Measurements from ENCODE around the gene SMIM14. TPM values are rescaled to one million over a fixed set of nuclear protein-coding genes. Genes with fewer than 3 reads are reported as not detected.

Gene SMIM14
- total RNA-seq, 1 experiment from 2014 or later: 32.3 TPM

DNA sequence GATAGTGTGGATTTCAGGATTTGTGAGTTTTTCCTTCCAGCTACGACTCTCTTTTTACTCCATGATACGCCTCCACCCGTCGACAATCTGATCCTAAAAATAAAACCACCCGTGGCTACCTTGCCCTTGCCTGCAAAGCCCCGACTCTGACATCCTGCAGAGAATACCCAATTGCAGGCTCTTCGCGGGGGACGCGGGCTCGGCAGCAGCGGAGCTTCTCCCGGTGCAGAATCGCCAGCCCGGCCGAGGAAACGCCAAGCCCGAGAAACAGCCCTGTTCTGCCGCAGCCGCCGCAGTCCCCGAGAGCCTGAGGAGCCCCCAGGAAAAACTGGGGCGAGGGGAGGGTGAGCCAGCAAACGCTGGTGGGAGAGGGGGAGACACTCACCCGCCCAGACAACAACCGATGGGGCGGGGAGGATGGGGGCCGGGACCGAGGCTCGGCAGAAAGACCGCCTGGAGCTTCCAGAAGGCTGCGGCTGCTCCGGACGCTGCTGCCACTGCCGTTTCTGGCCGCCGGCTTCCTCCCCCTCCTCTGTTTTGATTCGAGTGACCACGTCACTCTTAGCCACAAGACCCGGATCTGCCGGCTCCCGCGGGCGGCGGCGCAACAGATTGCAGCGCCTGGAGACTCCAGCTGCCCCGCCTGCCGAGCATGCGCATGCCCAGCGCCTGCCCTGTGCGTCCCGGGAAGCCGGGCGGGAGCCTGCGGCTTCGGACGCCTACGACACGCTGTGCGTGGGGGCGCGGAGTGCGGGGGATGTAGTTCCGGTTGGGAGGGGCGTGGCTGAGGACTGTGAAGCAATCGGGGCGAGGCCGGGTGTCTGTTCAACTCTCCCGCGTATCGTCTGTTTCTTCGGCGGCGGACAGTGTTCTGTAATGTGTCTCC is at the start of gene SMIM14 (continued):
- TF ChIP-seq, protein P1, sequence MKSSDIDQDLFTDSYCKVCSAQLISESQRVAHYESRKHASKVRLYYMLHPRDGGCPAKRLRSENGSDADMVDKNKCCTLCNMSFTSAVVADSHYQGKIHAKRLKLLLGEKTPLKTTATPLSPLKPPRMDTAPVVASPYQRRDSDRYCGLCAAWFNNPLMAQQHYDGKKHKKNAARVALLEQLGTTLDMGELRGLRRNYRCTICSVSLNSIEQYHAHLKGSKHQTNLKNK (CRISPR knock-in tag; IDR thresholded peaks at IDR 0.05): no peak
- TF ChIP-seq, protein P2, sequence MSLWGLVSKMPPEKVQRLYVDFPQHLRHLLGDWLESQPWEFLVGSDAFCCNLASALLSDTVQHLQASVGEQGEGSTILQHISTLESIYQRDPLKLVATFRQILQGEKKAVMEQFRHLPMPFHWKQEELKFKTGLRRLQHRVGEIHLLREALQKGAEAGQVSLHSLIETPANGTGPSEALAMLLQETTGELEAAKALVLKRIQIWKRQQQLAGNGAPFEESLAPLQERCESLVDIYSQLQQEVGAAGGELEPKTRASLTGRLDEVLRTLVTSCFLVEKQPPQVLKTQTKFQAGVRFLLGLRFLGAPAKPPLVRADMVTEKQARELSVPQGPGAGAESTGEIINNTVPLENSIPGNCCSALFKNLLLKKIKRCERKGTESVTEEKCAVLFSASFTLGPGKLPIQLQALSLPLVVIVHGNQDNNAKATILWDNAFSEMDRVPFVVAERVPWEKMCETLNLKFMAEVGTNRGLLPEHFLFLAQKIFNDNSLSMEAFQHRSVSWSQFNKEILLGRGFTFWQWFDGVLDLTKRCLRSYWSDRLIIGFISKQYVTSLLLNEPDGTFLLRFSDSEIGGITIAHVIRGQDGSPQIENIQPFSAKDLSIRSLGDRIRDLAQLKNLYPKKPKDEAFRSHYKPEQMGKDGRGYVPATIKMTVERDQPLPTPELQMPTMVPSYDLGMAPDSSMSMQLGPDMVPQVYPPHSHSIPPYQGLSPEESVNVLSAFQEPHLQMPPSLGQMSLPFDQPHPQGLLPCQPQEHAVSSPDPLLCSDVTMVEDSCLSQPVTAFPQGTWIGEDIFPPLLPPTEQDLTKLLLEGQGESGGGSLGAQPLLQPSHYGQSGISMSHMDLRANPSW (CRISPR knock-in tag; conservative IDR thresholded peaks at IDR 0.05; ENCODE audit: low read depth): no peak
- TF ChIP-seq ZNF671 (CRISPR knock-in tag; IDR thresholded peaks at IDR 0.05): no peak
- TF ChIP-seq, protein P3, sequence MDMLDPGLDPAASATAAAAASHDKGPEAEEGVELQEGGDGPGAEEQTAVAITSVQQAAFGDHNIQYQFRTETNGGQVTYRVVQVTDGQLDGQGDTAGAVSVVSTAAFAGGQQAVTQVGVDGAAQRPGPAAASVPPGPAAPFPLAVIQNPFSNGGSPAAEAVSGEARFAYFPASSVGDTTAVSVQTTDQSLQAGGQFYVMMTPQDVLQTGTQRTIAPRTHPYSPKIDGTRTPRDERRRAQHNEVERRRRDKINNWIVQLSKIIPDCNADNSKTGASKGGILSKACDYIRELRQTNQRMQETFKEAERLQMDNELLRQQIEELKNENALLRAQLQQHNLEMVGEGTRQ (CRISPR knock-in tag; IDR thresholded peaks at IDR 0.05): no peak
- no peak for TF ChIP-seq ESRRA (CRISPR knock-in tag; IDR thresholded peaks at IDR 0.05; ENCODE audit: borderline replicate concordance)
- TF ChIP-seq, protein P4, sequence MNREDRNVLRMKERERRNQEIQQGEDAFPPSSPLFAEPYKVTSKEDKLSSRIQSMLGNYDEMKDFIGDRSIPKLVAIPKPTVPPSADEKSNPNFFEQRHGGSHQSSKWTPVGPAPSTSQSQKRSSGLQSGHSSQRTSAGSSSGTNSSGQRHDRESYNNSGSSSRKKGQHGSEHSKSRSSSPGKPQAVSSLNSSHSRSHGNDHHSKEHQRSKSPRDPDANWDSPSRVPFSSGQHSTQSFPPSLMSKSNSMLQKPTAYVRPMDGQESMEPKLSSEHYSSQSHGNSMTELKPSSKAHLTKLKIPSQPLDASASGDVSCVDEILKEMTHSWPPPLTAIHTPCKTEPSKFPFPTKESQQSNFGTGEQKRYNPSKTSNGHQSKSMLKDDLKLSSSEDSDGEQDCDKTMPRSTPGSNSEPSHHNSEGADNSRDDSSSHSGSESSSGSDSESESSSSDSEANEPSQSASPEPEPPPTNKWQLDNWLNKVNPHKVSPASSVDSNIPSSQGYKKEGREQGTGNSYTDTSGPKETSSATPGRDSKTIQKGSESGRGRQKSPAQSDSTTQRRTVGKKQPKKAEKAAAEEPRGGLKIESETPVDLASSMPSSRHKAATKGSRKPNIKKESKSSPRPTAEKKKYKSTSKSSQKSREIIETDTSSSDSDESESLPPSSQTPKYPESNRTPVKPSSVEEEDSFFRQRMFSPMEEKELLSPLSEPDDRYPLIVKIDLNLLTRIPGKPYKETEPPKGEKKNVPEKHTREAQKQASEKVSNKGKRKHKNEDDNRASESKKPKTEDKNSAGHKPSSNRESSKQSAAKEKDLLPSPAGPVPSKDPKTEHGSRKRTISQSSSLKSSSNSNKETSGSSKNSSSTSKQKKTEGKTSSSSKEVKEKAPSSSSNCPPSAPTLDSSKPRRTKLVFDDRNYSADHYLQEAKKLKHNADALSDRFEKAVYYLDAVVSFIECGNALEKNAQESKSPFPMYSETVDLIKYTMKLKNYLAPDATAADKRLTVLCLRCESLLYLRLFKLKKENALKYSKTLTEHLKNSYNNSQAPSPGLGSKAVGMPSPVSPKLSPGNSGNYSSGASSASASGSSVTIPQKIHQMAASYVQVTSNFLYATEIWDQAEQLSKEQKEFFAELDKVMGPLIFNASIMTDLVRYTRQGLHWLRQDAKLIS (CRISPR knock-in tag; IDR thresholded peaks at IDR 0.05; ENCODE audit: borderline replicate concordance): no peak
- no peak for TF ChIP-seq PRRX2 (CRISPR knock-in tag; IDR thresholded peaks at IDR 0.05)
- TF ChIP-seq NFATC4 (CRISPR knock-in tag; IDR thresholded peaks at IDR 0.05): no peak
- no peak for TF ChIP-seq MYBL2 (CRISPR knock-in tag; IDR thresholded peaks at IDR 0.05)
- no peak for TF ChIP-seq ZNF121 (CRISPR knock-in tag; IDR thresholded peaks at IDR 0.05)
- TF ChIP-seq, protein P5, sequence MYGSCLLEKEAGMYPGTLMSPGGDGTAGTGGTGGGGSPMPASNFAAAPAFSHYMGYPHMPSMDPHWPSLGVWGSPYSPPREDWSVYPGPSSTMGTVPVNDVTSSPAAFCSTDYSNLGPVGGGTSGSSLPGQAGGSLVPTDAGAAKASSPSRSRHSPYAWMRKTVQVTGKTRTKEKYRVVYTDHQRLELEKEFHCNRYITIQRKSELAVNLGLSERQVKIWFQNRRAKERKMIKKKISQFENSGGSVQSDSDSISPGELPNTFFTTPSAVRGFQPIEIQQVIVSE (CRISPR knock-in tag; IDR thresholded peaks at IDR 0.05; ENCODE audit: borderline replicate concordance): no peak
- TF ChIP-seq, protein P6, sequence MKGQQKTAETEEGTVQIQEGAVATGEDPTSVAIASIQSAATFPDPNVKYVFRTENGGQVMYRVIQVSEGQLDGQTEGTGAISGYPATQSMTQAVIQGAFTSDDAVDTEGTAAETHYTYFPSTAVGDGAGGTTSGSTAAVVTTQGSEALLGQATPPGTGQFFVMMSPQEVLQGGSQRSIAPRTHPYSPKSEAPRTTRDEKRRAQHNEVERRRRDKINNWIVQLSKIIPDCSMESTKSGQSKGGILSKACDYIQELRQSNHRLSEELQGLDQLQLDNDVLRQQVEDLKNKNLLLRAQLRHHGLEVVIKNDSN (CRISPR knock-in tag; IDR thresholded peaks at IDR 0.05): no peak; the same call in 1 of the 2 replicates
- TF ChIP-seq, protein P7, sequence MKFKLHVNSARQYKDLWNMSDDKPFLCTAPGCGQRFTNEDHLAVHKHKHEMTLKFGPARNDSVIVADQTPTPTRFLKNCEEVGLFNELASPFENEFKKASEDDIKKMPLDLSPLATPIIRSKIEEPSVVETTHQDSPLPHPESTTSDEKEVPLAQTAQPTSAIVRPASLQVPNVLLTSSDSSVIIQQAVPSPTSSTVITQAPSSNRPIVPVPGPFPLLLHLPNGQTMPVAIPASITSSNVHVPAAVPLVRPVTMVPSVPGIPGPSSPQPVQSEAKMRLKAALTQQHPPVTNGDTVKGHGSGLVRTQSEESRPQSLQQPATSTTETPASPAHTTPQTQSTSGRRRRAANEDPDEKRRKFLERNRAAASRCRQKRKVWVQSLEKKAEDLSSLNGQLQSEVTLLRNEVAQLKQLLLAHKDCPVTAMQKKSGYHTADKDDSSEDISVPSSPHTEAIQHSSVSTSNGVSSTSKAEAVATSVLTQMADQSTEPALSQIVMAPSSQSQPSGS (CRISPR knock-in tag; IDR thresholded peaks at IDR 0.05; ENCODE audit: borderline replicate concordance, low read depth): no peak
- no peak for TF ChIP-seq ZNF138 (CRISPR knock-in tag; conservative IDR thresholded peaks at IDR 0.05)
- no peak for TF ChIP-seq TP53 (CRISPR knock-in tag; IDR thresholded peaks at IDR 0.05)
- TF ChIP-seq, protein P8, sequence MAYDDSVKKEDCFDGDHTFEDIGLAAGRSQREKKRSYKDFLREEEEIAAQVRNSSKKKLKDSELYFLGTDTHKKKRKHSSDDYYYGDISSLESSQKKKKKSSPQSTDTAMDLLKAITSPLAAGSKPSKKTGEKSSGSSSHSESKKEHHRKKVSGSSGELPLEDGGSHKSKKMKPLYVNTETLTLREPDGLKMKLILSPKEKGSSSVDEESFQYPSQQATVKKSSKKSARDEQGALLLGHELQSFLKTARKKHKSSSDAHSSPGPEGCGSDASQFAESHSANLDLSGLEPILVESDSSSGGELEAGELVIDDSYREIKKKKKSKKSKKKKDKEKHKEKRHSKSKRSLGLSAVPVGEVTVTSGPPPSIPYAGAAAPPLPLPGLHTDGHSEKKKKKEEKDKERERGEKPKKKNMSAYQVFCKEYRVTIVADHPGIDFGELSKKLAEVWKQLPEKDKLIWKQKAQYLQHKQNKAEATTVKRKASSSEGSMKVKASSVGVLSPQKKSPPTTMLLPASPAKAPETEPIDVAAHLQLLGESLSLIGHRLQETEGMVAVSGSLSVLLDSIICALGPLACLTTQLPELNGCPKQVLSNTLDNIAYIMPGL (CRISPR knock-in tag; IDR thresholded peaks at IDR 0.05): peak; percentile 54; the same call in 1 of the 2 replicates
- TF ChIP-seq ETV6 (CRISPR knock-in tag; IDR thresholded peaks at IDR 0.05): peak; percentile 75; the same call in 1 of the 2 replicates
- TF ChIP-seq, protein P9, sequence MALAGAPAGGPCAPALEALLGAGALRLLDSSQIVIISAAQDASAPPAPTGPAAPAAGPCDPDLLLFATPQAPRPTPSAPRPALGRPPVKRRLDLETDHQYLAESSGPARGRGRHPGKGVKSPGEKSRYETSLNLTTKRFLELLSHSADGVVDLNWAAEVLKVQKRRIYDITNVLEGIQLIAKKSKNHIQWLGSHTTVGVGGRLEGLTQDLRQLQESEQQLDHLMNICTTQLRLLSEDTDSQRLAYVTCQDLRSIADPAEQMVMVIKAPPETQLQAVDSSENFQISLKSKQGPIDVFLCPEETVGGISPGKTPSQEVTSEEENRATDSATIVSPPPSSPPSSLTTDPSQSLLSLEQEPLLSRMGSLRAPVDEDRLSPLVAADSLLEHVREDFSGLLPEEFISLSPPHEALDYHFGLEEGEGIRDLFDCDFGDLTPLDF (CRISPR knock-in tag; IDR thresholded peaks at IDR 0.05): no peak
- TF ChIP-seq KAT7 (CRISPR knock-in tag; IDR thresholded peaks at IDR 0.05; ENCODE audit: borderline replicate concordance): 0 out of 2 replicates have a peak, but pooled peaks have one; percentile 74
- no peak for TF ChIP-seq NFYB (CRISPR knock-in tag; conservative IDR thresholded peaks at IDR 0.05; ENCODE audit: low read depth)
- TF ChIP-seq, protein P10, sequence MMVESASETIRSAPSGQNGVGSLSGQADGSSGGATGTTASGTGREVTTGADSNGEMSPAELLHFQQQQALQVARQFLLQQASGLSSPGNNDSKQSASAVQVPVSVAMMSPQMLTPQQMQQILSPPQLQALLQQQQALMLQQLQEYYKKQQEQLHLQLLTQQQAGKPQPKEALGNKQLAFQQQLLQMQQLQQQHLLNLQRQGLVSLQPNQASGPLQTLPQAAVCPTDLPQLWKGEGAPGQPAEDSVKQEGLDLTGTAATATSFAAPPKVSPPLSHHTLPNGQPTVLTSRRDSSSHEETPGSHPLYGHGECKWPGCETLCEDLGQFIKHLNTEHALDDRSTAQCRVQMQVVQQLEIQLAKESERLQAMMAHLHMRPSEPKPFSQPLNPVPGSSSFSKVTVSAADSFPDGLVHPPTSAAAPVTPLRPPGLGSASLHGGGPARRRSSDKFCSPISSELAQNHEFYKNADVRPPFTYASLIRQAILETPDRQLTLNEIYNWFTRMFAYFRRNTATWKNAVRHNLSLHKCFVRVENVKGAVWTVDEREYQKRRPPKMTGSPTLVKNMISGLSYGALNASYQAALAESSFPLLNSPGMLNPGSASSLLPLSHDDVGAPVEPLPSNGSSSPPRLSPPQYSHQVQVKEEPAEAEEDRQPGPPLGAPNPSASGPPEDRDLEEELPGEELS (CRISPR knock-in tag; IDR thresholded peaks at IDR 0.05): peak; percentile 97

Data from WTC11 (cell line).